H1 (cell line): ENCODE results near the gene ARHGEF3. TPM values are rescaled to one million over a fixed set of nuclear protein-coding genes. Genes with fewer than 3 reads are reported as not detected.

Experiments
- CTCF ChIA-PET: fragments of 300-600 bp; sonication (Branson Sonifier 250); formaldehyde crosslinking; loops from one replicate; lab custom pipeline; 2021; ENCODE audit not compliant: partially characterized antibody; lab: Charles Lee
- POLR2A ChIA-PET: fragments of 300-600 bp; sonication (Branson Sonifier 250); formaldehyde crosslinking; loops from one replicate; lab custom pipeline; 2021; ENCODE audit warnings: inconsistent platforms; ENCODE audit not compliant: partially characterized antibody; lab: Charles Lee
- DNase-seq, 2 experiments: peaks; one replicate each; pipeline versions ENCODE4 v3.0.0 to v3.0.0-alpha.2; 2010 to 2022; ENCODE audit warnings: low spot score in 2 of 2, low read depth in 1 of 2, mixed read lengths in 1 of 2
- FAIRE-seq: peaks from 2 replicates; lab custom pipeline; 2011; peaks lifted over from hg19 to GRCh38; lab: Jason Lieb, UNC
- H2AFZ ChIP-seq: 2 replicates; pipeline ENCODE4 v1.8.1; 2012; ENCODE audit warnings: low read length, inconsistent platforms
- H2AK5ac ChIP-seq: 2 replicates; pipeline ENCODE4 v1.6.1; 2013; ENCODE audit warnings: low read depth, low read length
- H2BK120ac ChIP-seq: replicated peaks from 2 replicates; pipeline ENCODE3; 2013; ENCODE audit warnings: low read depth, low read length, inconsistent platforms
- H2BK12ac ChIP-seq: 2 replicates; pipeline ENCODE4 v1.6.1; 2013; ENCODE audit warnings: low read depth, low read length
- H2BK15ac ChIP-seq: 2 replicates; pipeline ENCODE4 v1.6.1; 2013; ENCODE audit warnings: low read length
- H2BK20ac ChIP-seq: 2 replicates; pipeline ENCODE4 v1.6.1; 2013; ENCODE audit warnings: low read length
- H2BK5ac ChIP-seq: 2 replicates; pipeline ENCODE4 v1.6.1; 2013; ENCODE audit warnings: low read depth, low read length
- H3K14ac ChIP-seq: 2 replicates; pipeline ENCODE4 v1.6.1; 2013; ENCODE audit warnings: inconsistent platforms; ENCODE audit not compliant: insufficient read length
- H3K18ac ChIP-seq: 2 replicates; pipeline ENCODE4 v1.6.1; 2013; ENCODE audit warnings: low read length; ENCODE audit errors: extremely low read depth
- H3K23ac ChIP-seq: 2 replicates; pipeline ENCODE4 v1.6.1; 2013; ENCODE audit warnings: inconsistent platforms; ENCODE audit not compliant: insufficient read length
- H3K23me2 ChIP-seq: 2 replicates; pipeline ENCODE4 v1.6.1; 2013; ENCODE audit warnings: low read depth, low read length
- H3K27ac ChIP-seq: 2 replicates; pipeline ENCODE4 v1.6.1; 2011; ENCODE audit warnings: low read depth, low read length, inconsistent platforms
- H3K27me3 ChIP-seq, 4 experiments: replicated peaks in 1 of 4; 1 replicate in 1 of 4; 2 replicates in 3 of 4; pipeline versions ENCODE4 v1.6.1 to v1.8.1; 2011 to 2013; ENCODE audit warnings: low read length in 3 of 4, mild to moderate bottlenecking in 3 of 4, inconsistent platforms in 2 of 4, mixed read lengths in 2 of 4, moderate library complexity in 1 of 4; ENCODE audit not compliant: control insufficient read depth in 3 of 4, insufficient read depth in 3 of 4; ENCODE audit errors: extremely low read depth in 1 of 4
- H3K36me3 ChIP-seq, 4 experiments: 2 replicates each; pipeline versions ENCODE4 v1.6.1 to v1.8.1; 2011 to 2013; ENCODE audit warnings: mild to moderate bottlenecking in 4 of 4, low read length in 3 of 4, moderate library complexity in 2 of 4, control low read depth in 1 of 4, inconsistent platforms in 1 of 4; ENCODE audit not compliant: insufficient read depth in 4 of 4, control insufficient read depth in 2 of 4
- H3K4ac ChIP-seq: replicated peaks from 2 replicates; pipeline ENCODE3; 2013; ENCODE audit warnings: low read length, low read depth, mixed read lengths, inconsistent platforms; ENCODE audit not compliant: insufficient read length
- H3K4me1 ChIP-seq, 4 experiments: replicated peaks in 1 of 4; 1 replicate in 1 of 4; 2 replicates in 3 of 4; pipeline versions ENCODE4 v1.6.1 to v1.8.1; 2011 to 2013; ENCODE audit warnings: low read length in 3 of 4, inconsistent platforms in 2 of 4, mixed read lengths in 1 of 4; ENCODE audit not compliant: insufficient read depth in 4 of 4, control insufficient read depth in 3 of 4
- H3K4me2 ChIP-seq, 2 experiments: 2 replicates each; pipeline versions ENCODE4 v1.6.1 to v1.8.1; 2011 to 2013; ENCODE audit warnings: low read depth in 2 of 2, low read length in 2 of 2, control low read depth in 1 of 2, inconsistent platforms in 1 of 2, mild to moderate bottlenecking in 1 of 2; ENCODE audit not compliant: insufficient read depth in 1 of 2
- H3K4me3 ChIP-seq, 4 experiments: fragments of 200-600, 300-600 bp in 1 of 4; sonication (generic), shearing (Covaris generic), sonication (Bioruptor Twin) in 1 of 4; 2 replicates each; pipeline versions ENCODE4 v1.5.1 to v1.8.1; 2011 to 2016; ENCODE audit warnings: low read length in 4 of 4, low read depth in 3 of 4, control low read depth in 2 of 4, inconsistent platforms in 2 of 4, mild to moderate bottlenecking in 2 of 4, mixed read lengths in 1 of 4, moderate library complexity in 1 of 4; ENCODE audit not compliant: insufficient read depth in 2 of 4; ENCODE audit errors: extremely low read depth in 1 of 4
- H3K56ac ChIP-seq: replicated peaks from 2 replicates; pipeline ENCODE3; 2013; ENCODE audit warnings: low read depth, mild to moderate bottlenecking, mixed read lengths, low read length, inconsistent platforms; ENCODE audit not compliant: insufficient read length
- H3K79me1 ChIP-seq: 2 replicates; pipeline ENCODE4 v1.6.1; 2013; ENCODE audit warnings: low read depth, low read length, control low read depth
- H3K79me2 ChIP-seq, 2 experiments: 2 replicates each; pipeline versions ENCODE4 v1.6.1 to v1.8.1; 2012 to 2013; ENCODE audit warnings: low read length in 2 of 2, mild to moderate bottlenecking in 2 of 2, inconsistent platforms in 1 of 2; ENCODE audit not compliant: insufficient read depth in 2 of 2, control insufficient read depth in 1 of 2
- H3K9ac ChIP-seq, 4 experiments: replicated peaks in 1 of 4; 1 replicate in 1 of 4; 2 replicates in 3 of 4; pipeline versions ENCODE4 v1.6.1 to v1.8.1; 2011 to 2013; ENCODE audit warnings: low read depth in 3 of 4, low read length in 3 of 4, control low read depth in 2 of 4, mild to moderate bottlenecking in 2 of 4, moderate library complexity in 2 of 4, inconsistent platforms in 1 of 4; ENCODE audit errors: extremely low read depth in 1 of 4
- H3K9me3 ChIP-seq, 2 experiments: 2 replicates each; pipeline versions ENCODE4 v1.6.1 to v1.8.1; 2012 to 2013; ENCODE audit warnings: mild to moderate bottlenecking in 2 of 2, moderate library complexity in 2 of 2, control low read depth in 1 of 2, inconsistent platforms in 1 of 2, low read depth in 1 of 2, low read length in 1 of 2, mixed read lengths in 1 of 2; ENCODE audit not compliant: insufficient read depth in 2 of 2
- H4K20me1 ChIP-seq, 2 experiments: replicated peaks in 1 of 2; 2 replicates each; pipeline versions ENCODE3 to v1.8.1; 2011 to 2013; ENCODE audit warnings: inconsistent platforms in 2 of 2, low read length in 2 of 2, mild to moderate bottlenecking in 1 of 2; ENCODE audit not compliant: insufficient read depth in 2 of 2, control insufficient read depth in 1 of 2
- H4K5ac ChIP-seq: 2 replicates; pipeline ENCODE4 v1.6.1; 2013; ENCODE audit warnings: low read length, low read depth, mixed read lengths, inconsistent platforms; ENCODE audit not compliant: insufficient read length
- H4K8ac ChIP-seq: 2 replicates; pipeline ENCODE4 v1.8.0; 2013; ENCODE audit warnings: mild to moderate bottlenecking, moderate library complexity, low read length, inconsistent platforms; ENCODE audit not compliant: insufficient read depth; ENCODE audit errors: extremely low read depth
- H4K91ac ChIP-seq: replicated peaks from 2 replicates; pipeline ENCODE3; 2013; ENCODE audit warnings: low read length, mixed read lengths, inconsistent platforms; ENCODE audit not compliant: insufficient read length
- ASH2L ChIP-seq: fragments of 200-600, 300-600 bp; sonication (generic); IDR thresholded peaks from one replicate; pipeline ENCODE4 v1.7.1; 2017; ENCODE audit warnings: low read length
- BACH1 ChIP-seq: IDR thresholded peaks from 2 replicates; pipeline ENCODE4 v1.6.1; 2012; ENCODE audit warnings: low read length, improper control_type of control experiment
- CEBPB ChIP-seq: IDR thresholded peaks from 2 replicates; pipeline ENCODE4 v1.6.1; 2012; ENCODE audit warnings: low read depth, low read length
- NANOG ChIP-seq: IDR thresholded peaks from 2 replicates; pipeline ENCODE4 v1.6.1; 2011; ENCODE audit warnings: low read length, low read depth, mild to moderate bottlenecking, inconsistent platforms; ENCODE audit not compliant: insufficient read depth, poor library complexity, severe bottlenecking
- SP2 ChIP-seq: IDR thresholded peaks from 2 replicates; pipeline ENCODE4 v1.6.1; 2012; ENCODE audit warnings: mild to moderate bottlenecking, low read length, inconsistent platforms
- TAF7 ChIP-seq: optimal IDR thresholded peaks from 2 replicates; pipeline ENCODE3; 2011; ENCODE audit warnings: low read depth, mild to moderate bottlenecking, inconsistent platforms, low read length, moderate library complexity, borderline replicate concordance
- polyA plus RNA-seq, 7 experiments: library from polyadenylated mRNA; depleted of rRNA in 3 of 7; stranded (reverse) in 5 of 7; unstranded in 2 of 7; fragments of >200 nt in 5 of 7; fragments of 200-250 nt in 2 of 7; gene quantifications; 1 replicate in 5 of 7; 2 replicates in 1 of 7; 4 replicates in 1 of 7; pipeline versions ENCODE4 v1.2.1 to v1.2.3, GENCODE V29; 2011 to 2013; ENCODE audit warnings: missing spikeins in 2 of 7, mixed read lengths in 2 of 7
- total RNA-seq: library from RNA; stranded (reverse); fragmentation: NEBNext Ultra II Directional; extraction: Animal tissue kit (Norgen Biotek cat#: 25700); gene quantifications from 2 replicates; pipeline ENCODE4 v1.2.1, GENCODE V29; 2021

Gene ARHGEF3
- total and polyA plus RNA-seq, 2 of the 8 experiments (the other 6 are each of a cell fraction or from before 2014, with no cell fraction given) = 2.8 to 6.0 TPM

GRCh38 chr3:56773986-56774385 lies 27.8 kb downstream of the ARHGEF3 start:
- Histone ChIP-seq H2BK20ac (no peak overlapping the region), H3K79me2 (no peaks in the 10 kb centered on the region), H2BK12ac (no peak overlapping the region), H3K14ac (no peak overlapping the region), H3K79me1 (no peaks in the 10 kb centered on the region), H3K27ac (no peak overlapping the region), H2BK120ac (no peak overlapping the region), H3K56ac (no peak overlapping the region), H4K20me1 (no peaks in the 10 kb centered on the region), H3K23ac (no peak overlapping the region), H2BK15ac (no peak overlapping the region), H3K18ac (no peak overlapping the region), H3K36me3 (no peaks in the 10 kb centered on the region), H3K4me1 (no peaks in the 10 kb centered on the region), H2BK5ac (no peak overlapping the region), H3K4me3 (no peak overlapping the region), H3K4me2 (no peak overlapping the region), H3K27me3 (no peaks in the 10 kb centered on the region), H4K8ac (no peak overlapping the region), H2AK5ac (no peak overlapping the region), H3K9me3 (no peaks in the 10 kb centered on the region), H4K91ac (no peak overlapping the region), H3K9ac (no peak overlapping the region), H4K5ac (no peak overlapping the region), H3K23me2 (no peaks in the 10 kb centered on the region), H2AFZ (no peak overlapping the region), H3K4ac (no peak overlapping the region)
- ChIA-PET POLR2A (no interaction called here), CTCF (interaction anchor here (1.1 kb wide), 1 partner anchor 43 kb away, joined by 3 read pairs; no protein-coding TSS in a partner anchor)
- DNase-seq (no peak), FAIRE-seq (no peak)
- TF ChIP-seq CEBPB = no peak
- no peak for TF ChIP-seq BACH1
- TF ChIP-seq TAF7 = no peak
- TF ChIP-seq NANOG = no peak
- no peak for TF ChIP-seq ASH2L
- TF ChIP-seq SP2 = no peak
